Breast epithelium (tissue), 3 donors: Measurements from ENCODE around the gene ATM.

Experiments
- CTCF ChIP-seq, 3 donors: fragments of 450-650 bp; IDR thresholded peaks; one replicate each; pipeline ENCODE4 v1.5.1; 2016 to 2017; ENCODE audit warnings: antibody characterized with exemption in 3 of 3, mild to moderate bottlenecking in 3 of 3, moderate library complexity in 3 of 3
- POLR2A ChIP-seq: fragments of 450-650 bp; IDR thresholded peaks from one replicate; pipeline ENCODE4 v1.6.1; 2016; ENCODE audit warnings: antibody characterized with exemption, mild to moderate bottlenecking, moderate library complexity
- POLR2AphosphoS5 ChIP-seq, 3 donors: sonication (generic); formaldehyde crosslinking; IDR thresholded peaks; one replicate each; pipeline ENCODE4 v1.6.1; 2017; ENCODE audit warnings: antibody characterized with exemption in 3 of 3

- no peak for TF ChIP-seq CTCF (IDR thresholded peaks at IDR 0.05)
- TF ChIP-seq POLR2A = no peak
- no peak for TF ChIP-seq POLR2AphosphoS5 (IDR thresholded peaks at IDR 0.05)
Observed at GRCh38 chr11:108370315-108370714, 147.4 kb downstream of the ATM start.
